Prostate gland (tissue), 2 donors: ENCODE results near the gene ZNF354C.

Experiments
- CTCF ChIP-seq, 4 experiments: fragments of 200-600 bp in 2 of 4; fragments of 450-650 bp in 2 of 4; sonication (generic) in 2 of 4; IDR thresholded peaks; 1 replicate in 3 of 4; 2 replicates in 1 of 4; pipeline ENCODE4 v1.5.1; 2016 to 2019; ENCODE audit warnings: antibody characterized with exemption in 4 of 4, mild to moderate bottlenecking in 2 of 4, moderate library complexity in 2 of 4
- POLR2A ChIP-seq: fragments of 450-650 bp; IDR thresholded peaks from one replicate; pipeline ENCODE4 v1.6.1; 2016; ENCODE audit warnings: antibody characterized with exemption, mild to moderate bottlenecking
- POLR2AphosphoS5 ChIP-seq: sonication (generic); formaldehyde crosslinking; IDR thresholded peaks from one replicate; pipeline ENCODE4 v1.6.1; 2017; ENCODE audit warnings: antibody characterized with exemption

- TF ChIP-seq CTCF (IDR thresholded peaks at IDR 0.05): no peak
- no peak for TF ChIP-seq POLR2AphosphoS5
- TF ChIP-seq POLR2A: no peak
These were observed 51.4 kb downstream of the ZNF354C start for GRCh38 chr5:179111267-179112207.
